H1 (cell line): ENCODE measurements around the gene STIM1. TPM values are rescaled to one million over a fixed set of nuclear protein-coding genes. Genes with fewer than 3 reads are reported as not detected.

ENCODE experiments used
- CTCF ChIA-PET: fragments of 300-600 bp; sonication (Branson Sonifier 250); formaldehyde crosslinking; loops from one replicate; lab custom pipeline; 2021; ENCODE audit not compliant: partially characterized antibody; lab: Charles Lee
- POLR2A ChIA-PET: fragments of 300-600 bp; sonication (Branson Sonifier 250); formaldehyde crosslinking; loops from one replicate; lab custom pipeline; 2021; ENCODE audit warnings: inconsistent platforms; ENCODE audit not compliant: partially characterized antibody; lab: Charles Lee
- DNase-seq, 2 experiments: peaks; one replicate each; pipeline versions ENCODE4 v3.0.0 to v3.0.0-alpha.2; 2010 to 2022; ENCODE audit warnings: low spot score in 2 of 2, low read depth in 1 of 2, mixed read lengths in 1 of 2
- FAIRE-seq: peaks from 2 replicates; lab custom pipeline; 2011; peaks lifted over from hg19 to GRCh38; lab: Jason Lieb, UNC
- H2AFZ ChIP-seq: 2 replicates; pipeline ENCODE4 v1.8.1; 2012; ENCODE audit warnings: low read length, inconsistent platforms
- H2AK5ac ChIP-seq: 2 replicates; pipeline ENCODE4 v1.6.1; 2013; ENCODE audit warnings: low read depth, low read length
- H2BK120ac ChIP-seq: replicated peaks from 2 replicates; pipeline ENCODE3; 2013; ENCODE audit warnings: low read depth, low read length, inconsistent platforms
- H2BK12ac ChIP-seq: 2 replicates; pipeline ENCODE4 v1.6.1; 2013; ENCODE audit warnings: low read depth, low read length
- H2BK15ac ChIP-seq: 2 replicates; pipeline ENCODE4 v1.6.1; 2013; ENCODE audit warnings: low read length
- H2BK20ac ChIP-seq: 2 replicates; pipeline ENCODE4 v1.6.1; 2013; ENCODE audit warnings: low read length
- H2BK5ac ChIP-seq: 2 replicates; pipeline ENCODE4 v1.6.1; 2013; ENCODE audit warnings: low read depth, low read length
- H3K14ac ChIP-seq: 2 replicates; pipeline ENCODE4 v1.6.1; 2013; ENCODE audit warnings: inconsistent platforms; ENCODE audit not compliant: insufficient read length
- H3K18ac ChIP-seq: 2 replicates; pipeline ENCODE4 v1.6.1; 2013; ENCODE audit warnings: low read length; ENCODE audit errors: extremely low read depth
- H3K23ac ChIP-seq: 2 replicates; pipeline ENCODE4 v1.6.1; 2013; ENCODE audit warnings: inconsistent platforms; ENCODE audit not compliant: insufficient read length
- H3K23me2 ChIP-seq: 2 replicates; pipeline ENCODE4 v1.6.1; 2013; ENCODE audit warnings: low read depth, low read length
- H3K27ac ChIP-seq: 2 replicates; pipeline ENCODE4 v1.6.1; 2011; ENCODE audit warnings: low read depth, low read length, inconsistent platforms
- H3K27me3 ChIP-seq, 4 experiments: replicated peaks in 1 of 4; 1 replicate in 1 of 4; 2 replicates in 3 of 4; pipeline versions ENCODE4 v1.6.1 to v1.8.1; 2011 to 2013; ENCODE audit warnings: low read length in 3 of 4, mild to moderate bottlenecking in 3 of 4, inconsistent platforms in 2 of 4, mixed read lengths in 2 of 4, moderate library complexity in 1 of 4; ENCODE audit not compliant: control insufficient read depth in 3 of 4, insufficient read depth in 3 of 4; ENCODE audit errors: extremely low read depth in 1 of 4
- H3K36me3 ChIP-seq, 4 experiments: 2 replicates each; pipeline versions ENCODE4 v1.6.1 to v1.8.1; 2011 to 2013; ENCODE audit warnings: mild to moderate bottlenecking in 4 of 4, low read length in 3 of 4, moderate library complexity in 2 of 4, control low read depth in 1 of 4, inconsistent platforms in 1 of 4; ENCODE audit not compliant: insufficient read depth in 4 of 4, control insufficient read depth in 2 of 4
- H3K4ac ChIP-seq: replicated peaks from 2 replicates; pipeline ENCODE3; 2013; ENCODE audit warnings: low read length, low read depth, mixed read lengths, inconsistent platforms; ENCODE audit not compliant: insufficient read length
- H3K4me1 ChIP-seq, 4 experiments: replicated peaks in 1 of 4; 1 replicate in 1 of 4; 2 replicates in 3 of 4; pipeline versions ENCODE4 v1.6.1 to v1.8.1; 2011 to 2013; ENCODE audit warnings: low read length in 3 of 4, inconsistent platforms in 2 of 4, mixed read lengths in 1 of 4; ENCODE audit not compliant: insufficient read depth in 4 of 4, control insufficient read depth in 3 of 4
- H3K4me2 ChIP-seq, 2 experiments: 2 replicates each; pipeline versions ENCODE4 v1.6.1 to v1.8.1; 2011 to 2013; ENCODE audit warnings: low read depth in 2 of 2, low read length in 2 of 2, control low read depth in 1 of 2, inconsistent platforms in 1 of 2, mild to moderate bottlenecking in 1 of 2; ENCODE audit not compliant: insufficient read depth in 1 of 2
- H3K4me3 ChIP-seq, 4 experiments: fragments of 200-600, 300-600 bp in 1 of 4; sonication (generic), shearing (Covaris generic), sonication (Bioruptor Twin) in 1 of 4; 2 replicates each; pipeline versions ENCODE4 v1.5.1 to v1.8.1; 2011 to 2016; ENCODE audit warnings: low read length in 4 of 4, low read depth in 3 of 4, control low read depth in 2 of 4, inconsistent platforms in 2 of 4, mild to moderate bottlenecking in 2 of 4, mixed read lengths in 1 of 4, moderate library complexity in 1 of 4; ENCODE audit not compliant: insufficient read depth in 2 of 4; ENCODE audit errors: extremely low read depth in 1 of 4
- H3K56ac ChIP-seq: replicated peaks from 2 replicates; pipeline ENCODE3; 2013; ENCODE audit warnings: low read depth, mild to moderate bottlenecking, mixed read lengths, low read length, inconsistent platforms; ENCODE audit not compliant: insufficient read length
- H3K79me1 ChIP-seq: 2 replicates; pipeline ENCODE4 v1.6.1; 2013; ENCODE audit warnings: low read depth, low read length, control low read depth
- H3K79me2 ChIP-seq, 2 experiments: 2 replicates each; pipeline versions ENCODE4 v1.6.1 to v1.8.1; 2012 to 2013; ENCODE audit warnings: low read length in 2 of 2, mild to moderate bottlenecking in 2 of 2, inconsistent platforms in 1 of 2; ENCODE audit not compliant: insufficient read depth in 2 of 2, control insufficient read depth in 1 of 2
- H3K9ac ChIP-seq, 4 experiments: replicated peaks in 1 of 4; 1 replicate in 1 of 4; 2 replicates in 3 of 4; pipeline versions ENCODE4 v1.6.1 to v1.8.1; 2011 to 2013; ENCODE audit warnings: low read depth in 3 of 4, low read length in 3 of 4, control low read depth in 2 of 4, mild to moderate bottlenecking in 2 of 4, moderate library complexity in 2 of 4, inconsistent platforms in 1 of 4; ENCODE audit errors: extremely low read depth in 1 of 4
- H3K9me3 ChIP-seq, 2 experiments: 2 replicates each; pipeline versions ENCODE4 v1.6.1 to v1.8.1; 2012 to 2013; ENCODE audit warnings: mild to moderate bottlenecking in 2 of 2, moderate library complexity in 2 of 2, control low read depth in 1 of 2, inconsistent platforms in 1 of 2, low read depth in 1 of 2, low read length in 1 of 2, mixed read lengths in 1 of 2; ENCODE audit not compliant: insufficient read depth in 2 of 2
- H4K20me1 ChIP-seq, 2 experiments: replicated peaks in 1 of 2; 2 replicates each; pipeline versions ENCODE3 to v1.8.1; 2011 to 2013; ENCODE audit warnings: inconsistent platforms in 2 of 2, low read length in 2 of 2, mild to moderate bottlenecking in 1 of 2; ENCODE audit not compliant: insufficient read depth in 2 of 2, control insufficient read depth in 1 of 2
- H4K5ac ChIP-seq: 2 replicates; pipeline ENCODE4 v1.6.1; 2013; ENCODE audit warnings: low read length, low read depth, mixed read lengths, inconsistent platforms; ENCODE audit not compliant: insufficient read length
- H4K8ac ChIP-seq: 2 replicates; pipeline ENCODE4 v1.8.0; 2013; ENCODE audit warnings: mild to moderate bottlenecking, moderate library complexity, low read length, inconsistent platforms; ENCODE audit not compliant: insufficient read depth; ENCODE audit errors: extremely low read depth
- H4K91ac ChIP-seq: replicated peaks from 2 replicates; pipeline ENCODE3; 2013; ENCODE audit warnings: low read length, mixed read lengths, inconsistent platforms; ENCODE audit not compliant: insufficient read length
- BCL11A ChIP-seq, 2 experiments: IDR thresholded peaks; one replicate each; pipeline ENCODE4 v1.6.1; 2011; ENCODE audit warnings: low read depth in 2 of 2, low read length in 2 of 2, mild to moderate bottlenecking in 2 of 2
- BRCA1 ChIP-seq: IDR thresholded peaks from 2 replicates; pipeline ENCODE4 v1.6.1; 2012; ENCODE audit warnings: low read depth, low read length, improper control_type of control experiment
- CEBPB ChIP-seq: IDR thresholded peaks from 2 replicates; pipeline ENCODE4 v1.6.1; 2012; ENCODE audit warnings: low read depth, low read length
- CREB1 ChIP-seq: IDR thresholded peaks from 2 replicates; pipeline ENCODE4 v1.6.1; 2012; ENCODE audit warnings: inconsistent platforms
- CTCF ChIP-seq, 3 experiments: IDR thresholded peaks; 1 replicate in 2 of 3; 2 replicates in 1 of 3; pipeline versions ENCODE4 v1.5.1 to v1.6.1; 2011; ENCODE audit warnings: low read length in 3 of 3, mild to moderate bottlenecking in 3 of 3, inconsistent platforms in 2 of 3, low read depth in 1 of 3, moderate library complexity in 1 of 3; ENCODE audit not compliant: insufficient read depth in 1 of 3; ENCODE audit errors: control extremely low read depth in 1 of 3
- EP300 ChIP-seq, 2 experiments: IDR thresholded peaks; 1 replicate in 1 of 2; 2 replicates in 1 of 2; pipeline ENCODE4 v1.6.1; 2011 to 2012; ENCODE audit warnings: low read depth in 2 of 2, low read length in 2 of 2, mild to moderate bottlenecking in 2 of 2, borderline replicate concordance in 1 of 2, inconsistent platforms in 1 of 2, moderate library complexity in 1 of 2
- GTF2F1 ChIP-seq: IDR thresholded peaks from 2 replicates; pipeline ENCODE4 v1.6.1; 2012; ENCODE audit warnings: low read depth, low read length, improper control_type of control experiment, borderline replicate concordance
- JUN ChIP-seq: IDR thresholded peaks from 2 replicates; pipeline ENCODE4 v1.6.1; 2011; ENCODE audit warnings: low read depth, mild to moderate bottlenecking, improper control_type of control experiment, low read length
- KDM1A ChIP-seq: fragments of 200-600, 300-600 bp; sonication (generic); IDR thresholded peaks from 2 replicates; pipeline ENCODE4 v1.7.1; 2016; ENCODE audit warnings: mild to moderate bottlenecking, low read length, borderline replicate concordance
- KDM5A ChIP-seq: fragments of 200-600 bp; IDR thresholded peaks from 2 replicates; pipeline ENCODE4 v1.7.1; 2012; ENCODE audit warnings: mild to moderate bottlenecking, low read length, inconsistent platforms, mixed read lengths
- RNF2 ChIP-seq: fragments of 200-900, 300-1000 bp; sonication (generic); IDR thresholded peaks from 2 replicates; pipeline ENCODE4 v1.7.1; 2016; ENCODE audit warnings: borderline replicate concordance, low read depth, mild to moderate bottlenecking, antibody characterized with exemption, low read length; ENCODE audit not compliant: poor library complexity, severe bottlenecking; ENCODE audit errors: missing control alignments
- RXRA ChIP-seq: IDR thresholded peaks from 2 replicates; pipeline ENCODE4 v1.6.1; 2011; ENCODE audit warnings: low read depth, mild to moderate bottlenecking, low read length, moderate library complexity; ENCODE audit not compliant: insufficient read depth
- WGBS, 2 experiments: shearing (Covaris generic) in 1 of 2; methylation state at CpG; one replicate each; pipeline versions ENCODE4 v1.1.6 to v1.1.7; 2013 to 2015; ENCODE audit warnings: low lambda C conversion rate in 2 of 2, mixed read lengths in 2 of 2, inconsistent platforms in 1 of 2, low coverage in 1 of 2, missing lambda C conversion rate in 1 of 2; ENCODE audit not compliant: insufficient replicate concordance in 2 of 2, insufficient coverage in 1 of 2, insufficient read length in 1 of 2; ENCODE audit errors: extremely low coverage in 1 of 2, missing lambda C conversion rate in 1 of 2; 5-methylcytosine and 5-hydroxymethylcytosine counted together
- polyA plus RNA-seq, 7 experiments: library from polyadenylated mRNA; depleted of rRNA in 3 of 7; stranded (reverse) in 5 of 7; unstranded in 2 of 7; fragments of >200 nt in 5 of 7; fragments of 200-250 nt in 2 of 7; gene quantifications; 1 replicate in 5 of 7; 2 replicates in 1 of 7; 4 replicates in 1 of 7; pipeline versions ENCODE4 v1.2.1 to v1.2.3, GENCODE V29; 2011 to 2013; ENCODE audit warnings: missing spikeins in 2 of 7, mixed read lengths in 2 of 7
- total RNA-seq: library from RNA; stranded (reverse); fragmentation: NEBNext Ultra II Directional; extraction: Animal tissue kit (Norgen Biotek cat#: 25700); gene quantifications from 2 replicates; pipeline ENCODE4 v1.2.1, GENCODE V29; 2021

The STIM1 gene
- total and polyA plus RNA-seq, 2 of the 8 experiments (the other 6 are each of a cell fraction or from before 2014, with no cell fraction given), result 11.1 to 12.2 TPM

- 100% methylated on average over 1 of the region's 1 CpG; no CpG with 5 or more reads in 1 of the 2 experiments for WGBS, 2 experiments
- CTCF ChIA-PET, result interaction anchor here (1.0 to 1.8 kb wide), 4 partner anchors 10 to 123 kb away, joined by 3 to 9 read pairs (median 3); no protein-coding TSS in a partner anchor
- POLR2A ChIA-PET, result no interaction called here
- TF ChIP-seq CTCF (IDR thresholded peaks at IDR 0.05; ENCODE audit: control extremely low read depth in 1 of 3, insufficient read depth in 1 of 3, low read depth in 1 of 3, low read length in 3 of 3) (no peak), CEBPB (no peak), EP300 (IDR thresholded peaks at IDR 0.05; ENCODE audit: borderline replicate concordance in 1 of 2, low read depth in 2 of 2, low read length in 2 of 2) (no peak), BRCA1 (no peak), RNF2 (no peak), GTF2F1 (no peak), KDM1A (no peak), JUN (no peak), RXRA (no peak), BCL11A (IDR thresholded peaks at IDR 0.05; ENCODE audit: low read depth in 2 of 2, low read length in 2 of 2) (no peak), KDM5A (no peak), CREB1 (no peak)
Measured at GRCh38 chr11:3972431-3972830, 117.0 kb downstream of the STIM1 start.

More at GRCh38 chr11:3972431-3972830, 117.0 kb downstream of the STIM1 start:
- no peak overlapping the region for H3K14ac ChIP-seq
- H2BK15ac ChIP-seq, result no peak overlapping the region
- no peak overlapping the region for H2AFZ ChIP-seq
- H2BK12ac ChIP-seq, result no peak overlapping the region
- no peak overlapping the region for H3K18ac ChIP-seq
- no peak overlapping the region for H2AK5ac ChIP-seq
- H3K56ac ChIP-seq, result no peak overlapping the region
- no peak overlapping the region for H3K27ac ChIP-seq
- H3K79me2 ChIP-seq, result no peaks in the 10 kb centered on the region
- H3K23me2 ChIP-seq, result no peaks in the 10 kb centered on the region
- no peak overlapping the region for H2BK5ac ChIP-seq
- no peak overlapping the region for H3K4ac ChIP-seq
- H4K8ac ChIP-seq, result no peak overlapping the region
- no peak overlapping the region for H2BK120ac ChIP-seq
- no peaks in the 10 kb centered on the region for H3K36me3 ChIP-seq
- H4K91ac ChIP-seq, result no peak overlapping the region
- H2BK20ac ChIP-seq, result no peak overlapping the region
- FAIRE-seq, result no peak
- H3K4me1 ChIP-seq, result no peaks in the 10 kb centered on the region
- H3K27me3 ChIP-seq, result no peaks in the 10 kb centered on the region
- no peak for DNase-seq
- H3K4me2 ChIP-seq, result no peak overlapping the region
- no peak overlapping the region for H4K5ac ChIP-seq
- H3K79me1 ChIP-seq, result no peaks in the 10 kb centered on the region
- H3K23ac ChIP-seq, result peak overlapping the region; percentile 83
- no peak overlapping the region for H3K4me3 ChIP-seq
- no peaks in the 10 kb centered on the region for H4K20me1 ChIP-seq
- no peak overlapping the region for H3K9ac ChIP-seq
- H3K9me3 ChIP-seq, result no peaks in the 10 kb centered on the region
